HG03135 (cell line): Measurements from ENCODE around the gene DHRS3.

Source experiments
- ATAC-seq: cut with Tn5 transposase; IDR thresholded peaks from one replicate; pipeline ENCODE4 v1.9.1; 2021; ENCODE audit warnings: mild to moderate bottlenecking, moderate library complexity; ENCODE audit not compliant: unreplicated experiment

The DHRS3 gene

DNA sequence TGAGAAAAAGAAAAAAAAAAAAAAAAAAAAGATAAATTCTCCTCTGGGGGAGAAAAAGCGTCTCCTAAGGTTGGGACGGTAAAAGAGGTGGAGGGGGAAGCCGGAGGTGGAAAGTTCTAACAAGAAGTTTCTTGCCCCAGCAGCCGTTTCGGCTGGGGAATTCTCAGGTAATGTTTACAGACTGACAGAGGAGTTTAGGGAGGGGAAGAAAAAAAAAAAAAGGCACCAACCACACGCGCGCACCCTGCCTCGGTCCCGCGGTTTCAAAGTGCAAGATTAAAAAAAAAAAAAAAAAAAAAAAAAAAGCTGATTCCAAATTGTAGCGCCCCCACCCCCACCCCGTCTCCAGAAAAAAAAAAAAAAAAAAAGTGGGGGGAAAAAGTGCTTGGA is 504 bp downstream of the DHRS3 start:
- ATAC-seq: no peak

- ATAC-seq: no peak
Observed at GRCh38 chr1:12616709-12617373, 1.2 kb downstream of the DHRS3 start.

- no peak for ATAC-seq
Observed at GRCh38 chr1:12615865-12616708, 1.9 kb downstream of the DHRS3 start.

GRCh38 chr1:12615159-12615864 is 2.7 kb downstream of the DHRS3 start:
- ATAC-seq: no peak

DNA sequence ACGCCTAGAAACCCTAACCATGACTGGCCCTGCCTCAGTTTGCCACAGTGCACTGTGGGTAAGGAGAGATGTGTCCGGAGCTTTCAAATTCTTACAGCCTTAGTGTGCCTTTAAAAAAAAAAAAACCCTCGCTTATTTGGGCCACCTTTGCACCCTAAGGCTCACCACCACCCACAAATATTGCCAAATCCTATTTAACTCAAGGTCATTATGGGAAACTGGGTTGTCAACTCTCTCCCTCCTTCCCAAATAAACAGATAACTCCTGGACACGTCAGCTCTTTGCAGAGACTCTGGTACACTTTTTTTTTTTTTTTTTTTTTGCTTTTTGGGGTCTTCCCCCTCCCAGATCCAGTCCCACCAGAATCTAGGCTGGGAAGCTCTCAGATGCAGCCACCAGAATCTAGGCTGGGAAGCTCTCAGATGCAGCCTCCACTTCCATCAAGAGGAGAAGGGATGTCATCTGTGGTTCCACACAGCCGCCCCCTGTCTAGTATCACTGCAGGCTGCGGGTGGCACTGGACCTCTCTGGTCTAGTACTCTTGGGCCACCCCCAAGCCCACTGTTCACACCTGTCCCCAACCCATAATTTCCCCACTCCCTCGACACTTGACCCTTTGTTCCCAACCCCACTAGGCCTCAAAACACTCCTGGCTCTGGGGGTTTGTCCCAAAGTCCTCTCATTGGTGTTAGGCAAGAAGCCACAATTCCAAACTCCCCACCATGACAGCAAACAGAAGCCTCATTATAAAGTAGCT is 3.4 kb downstream of the DHRS3 start:
- ATAC-seq: no peak

GRCh38 chr1:12613180-12613579 is 4.8 kb downstream of the DHRS3 start:
- no peak for ATAC-seq

DNA sequence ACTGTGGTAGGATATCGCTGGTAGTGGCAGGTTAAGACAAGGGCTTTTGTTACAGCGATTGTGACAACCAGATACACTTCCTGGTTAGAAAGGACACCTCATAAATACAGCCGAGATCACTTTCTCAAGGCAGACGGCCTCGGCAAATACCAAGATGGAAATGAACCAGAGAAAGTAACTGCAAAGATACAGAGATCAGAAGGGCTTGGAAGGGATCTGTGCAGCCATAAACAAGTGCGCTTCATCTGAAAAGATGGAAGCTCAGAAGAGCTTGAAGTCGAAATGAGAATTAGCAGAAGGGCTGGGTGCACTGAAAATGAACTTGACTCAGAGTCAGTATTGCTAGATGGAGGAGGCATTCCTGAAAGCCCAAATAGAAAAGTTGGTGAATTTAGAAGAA is 7.1 kb downstream of the DHRS3 start:
- ATAC-seq: no peak

GRCh38 chr1:12610305-12610935 is 7.6 kb downstream of the DHRS3 start:
- no peak for ATAC-seq

GRCh38 chr1:12609469-12610003 is 8.5 kb downstream of the DHRS3 start:
- ATAC-seq: no peak

DNA sequence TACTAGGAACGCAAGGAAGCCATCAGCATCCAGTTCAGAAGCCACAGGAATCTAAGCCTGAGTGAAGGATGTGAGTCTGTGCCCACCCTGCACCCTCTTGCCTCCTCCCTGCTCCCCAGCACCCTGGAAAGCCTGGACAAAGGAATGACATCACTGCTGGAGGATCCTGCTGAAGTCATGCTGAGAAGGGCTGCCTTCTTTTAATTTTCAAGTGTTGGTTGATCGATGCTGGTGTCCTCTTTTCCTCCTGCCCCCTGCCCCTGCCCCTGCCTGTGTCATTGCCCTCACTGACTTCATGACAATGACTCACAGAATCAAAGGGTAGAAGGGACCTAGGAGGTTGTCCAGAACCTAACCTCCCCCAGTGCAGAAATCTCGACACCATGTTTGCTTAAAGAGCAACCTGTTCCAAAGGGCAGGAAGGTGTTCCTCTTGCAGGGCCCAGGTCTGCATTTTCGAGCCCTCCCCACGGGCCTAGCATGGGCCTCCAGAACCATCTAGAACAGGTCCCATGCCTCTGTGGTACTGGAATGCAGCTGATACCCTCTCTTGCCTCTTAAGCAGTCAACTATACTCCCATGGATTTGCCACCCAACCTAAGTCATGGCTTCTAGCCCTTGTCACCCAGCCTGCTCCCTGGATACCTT is 9.6 kb downstream of the DHRS3 start:
- ATAC-seq: no peak

DNA sequence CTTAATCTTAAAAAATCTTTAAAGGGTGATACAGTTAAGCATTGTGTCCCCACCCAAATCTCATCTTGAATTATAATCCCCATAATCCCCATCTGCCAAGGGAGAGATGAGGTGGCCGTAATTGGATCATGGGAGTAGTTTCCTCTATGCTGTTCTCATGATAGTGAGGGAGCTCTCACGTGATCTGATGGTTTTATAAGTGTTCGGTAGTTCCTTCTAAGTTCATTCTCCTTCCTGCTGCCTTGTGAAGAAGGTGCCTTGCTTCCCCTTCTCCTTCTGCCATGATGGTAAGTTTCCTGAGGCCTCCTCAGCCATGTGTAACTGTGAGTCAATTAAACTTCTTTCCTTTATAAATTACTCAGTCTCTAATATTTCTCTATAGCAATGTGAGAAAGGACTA is 10.7 kb downstream of the DHRS3 start:
- no peak for ATAC-seq

DNA sequence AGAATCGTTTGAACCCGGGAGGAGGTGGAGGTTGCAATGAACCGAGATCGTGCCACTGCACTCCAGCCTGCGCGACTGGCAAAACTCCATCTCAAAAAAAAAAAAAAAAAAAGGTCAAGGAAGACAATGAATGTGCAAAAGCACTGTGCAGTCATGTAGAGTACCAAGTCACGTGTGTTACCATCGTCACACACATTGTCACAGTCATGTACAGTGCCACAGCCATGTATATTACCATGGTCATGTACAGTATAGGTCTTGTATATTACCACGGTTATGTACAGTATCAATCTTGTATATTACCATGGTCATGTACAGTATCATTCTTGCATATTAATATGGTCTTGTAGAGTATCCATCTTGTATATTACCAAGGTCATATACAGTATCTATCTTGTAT is 13.0 kb downstream of the DHRS3 start:
- ATAC-seq: no peak

DNA sequence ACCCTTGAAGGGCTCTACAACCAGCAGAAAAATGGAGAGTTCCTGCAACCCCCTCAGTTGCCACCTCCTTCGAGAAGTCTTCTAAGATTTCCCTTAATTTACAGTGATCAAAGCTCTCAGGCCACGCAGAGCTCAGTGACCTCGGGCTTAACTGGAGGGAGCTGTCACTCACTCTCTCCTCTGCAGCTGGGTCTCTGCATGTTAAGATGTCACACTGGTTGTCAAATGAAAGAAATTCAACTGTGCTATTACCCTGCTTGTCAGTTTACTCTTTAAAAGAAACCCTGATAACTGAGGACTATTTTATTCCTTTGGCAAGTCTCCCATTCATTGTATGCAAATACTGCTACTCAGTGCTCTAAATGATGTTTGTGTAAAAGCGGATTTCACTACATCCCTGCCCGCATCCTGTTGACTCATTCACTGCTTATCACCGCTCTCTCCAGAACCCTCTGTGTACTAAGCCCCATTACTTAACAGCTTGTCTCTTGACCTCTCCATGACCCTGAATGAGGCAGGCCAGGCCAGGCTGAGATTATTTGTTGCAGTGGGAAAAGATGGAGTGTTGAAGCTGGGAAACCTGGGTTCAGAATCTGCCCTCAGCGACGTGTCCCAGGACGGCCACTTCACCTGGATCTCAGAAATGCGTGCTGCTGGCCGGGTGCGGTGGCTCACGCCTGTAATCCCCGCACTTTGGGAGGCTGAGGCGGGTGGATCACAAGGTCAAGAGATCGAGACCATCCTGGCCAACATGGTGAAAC is 13.7 kb downstream of the DHRS3 start:
- ATAC-seq: no peak

GRCh38 chr1:12603224-12603623 is 14.8 kb downstream of the DHRS3 start:
- no peak for ATAC-seq

GRCh38 chr1:12602659-12603024 is 15.4 kb downstream of the DHRS3 start:
- ATAC-seq: no peak

DNA sequence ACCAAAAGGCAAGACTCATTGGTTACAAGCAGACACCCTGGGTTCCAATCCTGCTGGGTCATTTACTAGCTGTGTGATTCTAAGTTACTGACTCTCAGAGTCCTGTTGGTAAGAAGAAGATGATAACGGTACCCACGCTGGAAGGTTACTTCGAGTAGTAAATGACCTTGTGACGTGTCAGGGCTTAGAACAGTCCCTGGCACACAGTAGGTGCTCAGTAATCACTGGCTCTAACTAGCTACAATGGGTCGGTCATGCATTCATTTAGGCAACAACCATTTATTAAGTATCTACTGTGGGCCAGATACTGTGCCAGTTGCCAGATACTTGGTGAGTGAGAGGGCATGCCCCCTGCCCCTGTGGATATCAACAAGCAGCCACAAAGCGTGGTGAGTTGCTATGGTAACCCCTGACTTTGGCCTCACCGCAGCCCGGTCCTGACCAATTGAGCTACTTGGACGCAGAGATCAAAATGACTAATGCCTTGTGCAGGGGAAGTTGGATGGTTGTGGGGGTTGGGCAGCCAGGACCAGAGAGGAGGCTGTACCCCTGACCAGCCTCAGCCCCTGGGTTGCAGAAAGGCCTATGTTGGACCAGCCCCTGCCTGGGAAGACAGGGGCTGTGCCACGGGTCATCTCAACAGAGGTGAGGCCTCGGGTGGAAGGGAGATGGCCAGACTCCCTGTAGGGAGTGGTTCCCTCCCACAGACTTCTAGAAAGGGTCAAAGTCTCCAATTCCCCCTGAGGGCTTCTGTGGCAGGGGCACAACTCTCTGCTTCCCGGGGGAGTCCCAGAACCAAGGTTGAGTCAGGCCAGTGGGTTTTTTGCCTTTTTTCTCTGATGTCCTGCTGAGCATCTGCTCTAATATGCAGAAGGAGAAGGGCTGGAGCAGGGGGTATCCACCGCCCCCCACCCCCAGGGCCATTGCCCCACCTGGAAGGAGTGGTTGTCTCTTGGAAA is 16.0 kb downstream of the DHRS3 start:
- ATAC-seq: no peak

GRCh38 chr1:12600880-12601633 is 17.0 kb downstream of the DHRS3 start:
- ATAC-seq: no peak
